K562 (cell line): ENCODE data around the gene EML2. TPM values are rescaled to one million over a fixed set of nuclear protein-coding genes. Genes with fewer than 3 reads are reported as not detected.

Source experiments
- ATAC-seq: fragments of 200-7000 bp; cut with Tn5 transposase; 3 replicates; pipeline ENCODE4 v1.9.1; 2020; ENCODE audit warnings: moderate library complexity
- BruUV-seq: library from RNA; stranded (reverse); fragments of 400-500 nt; replicated peaks from 2 replicates; lab custom pipeline; 2021; lab: Mats Ljungman, UMichigan
- CTCF ChIA-PET: fragments of 300-600 bp; formaldehyde crosslinking; extraction: SDS; loops from one replicate; lab custom pipeline; 2021; ENCODE audit warnings: low intra/inter-chr PET ratio; lab: Yijun Ruan, JAX
- POLR2A ChIA-PET: fragments of 300-600, 350-650 bp; sonication (Branson Sonifier 250); formaldehyde crosslinking; extraction: SDS; loops from one replicate; lab custom pipeline; 2021; ENCODE audit warnings: antibody characterized with exemption, inconsistent platforms; lab: Yijun Ruan, JAX
- DNase-seq, 4 experiments: peaks; one replicate each; pipeline versions ENCODE4 v3.0.0 to v3.0.0-alpha.2; 2011 to 2018; ENCODE audit warnings: low spot score in 3 of 4, mixed read lengths in 3 of 4; ENCODE audit errors: extremely low read depth in 1 of 4
- FAIRE-seq: peaks from 2 replicates; lab custom pipeline; 2011; peaks lifted over from hg19 to GRCh38; lab: Jason Lieb, UNC
- H2AFZ ChIP-seq: 2 replicates; pipeline ENCODE4 v1.6.0; 2011; ENCODE audit warnings: low read depth, low read length, control low read depth, inconsistent platforms
- H3K27ac ChIP-seq: fragments of 200-600 bp; 3 replicates; pipeline ENCODE4 v1.8.0; 2011; ENCODE audit warnings: low read depth, mild to moderate bottlenecking, control low read depth, inconsistent platforms, low read length, moderate library complexity, mixed read lengths; ENCODE audit errors: extremely low read depth
- H3K27me3 ChIP-seq, 2 experiments: fragments of 300-600 bp in 1 of 2; 2 replicates in 1 of 2; 3 replicates in 1 of 2; pipeline versions ENCODE4 v1.6.0 to v1.8.0; 2011; ENCODE audit warnings: inconsistent platforms in 2 of 2, low read length in 2 of 2, mild to moderate bottlenecking in 1 of 2, mixed read lengths in 1 of 2, moderate library complexity in 1 of 2; ENCODE audit not compliant: control insufficient read depth in 2 of 2, insufficient read depth in 2 of 2
- H3K36me3 ChIP-seq: fragments of 300-600 bp; 3 replicates; pipeline ENCODE4 v1.8.0; 2011; ENCODE audit warnings: mild to moderate bottlenecking, low read length, inconsistent platforms; ENCODE audit not compliant: control insufficient read depth, insufficient read depth
- H3K4me1 ChIP-seq, 2 experiments: fragments of 200-600 bp in 1 of 2; replicated peaks in 1 of 2; 2 replicates in 1 of 2; 3 replicates in 1 of 2; pipeline versions ENCODE4 v1.5.1 to v1.8.0; 2011; ENCODE audit warnings: inconsistent platforms in 2 of 2, low read length in 2 of 2, mild to moderate bottlenecking in 1 of 2, mixed read lengths in 1 of 2, moderate library complexity in 1 of 2; ENCODE audit not compliant: control insufficient read depth in 2 of 2, insufficient read depth in 2 of 2
- H3K4me2 ChIP-seq: 2 replicates; pipeline ENCODE4 v1.6.1; 2011; ENCODE audit warnings: low read length, control low read depth, inconsistent platforms, mixed read lengths; ENCODE audit not compliant: insufficient read depth
- H3K4me3 ChIP-seq: fragments of 200-600 bp; sonication (generic), shearing (Covaris generic); 2 replicates; pipeline ENCODE4 v1.5.1; 2016; ENCODE audit warnings: control low read depth, inconsistent platforms
- H3K79me2 ChIP-seq: fragments of 200-600 bp; 3 replicates; pipeline ENCODE4 v1.8.0; 2011; ENCODE audit warnings: low read length, inconsistent platforms; ENCODE audit not compliant: control insufficient read depth, insufficient read depth
- H3K9ac ChIP-seq, 2 experiments: 2 replicates each; pipeline versions ENCODE4 v1.6.0 to v1.6.1; 2011; ENCODE audit warnings: low read depth in 2 of 2, low read length in 2 of 2, control low read depth in 1 of 2, inconsistent platforms in 1 of 2, mild to moderate bottlenecking in 1 of 2, mixed read lengths in 1 of 2; ENCODE audit not compliant: insufficient read depth in 1 of 2
- H3K9me1 ChIP-seq: one replicate; pipeline ENCODE4 v1.6.0; 2011; ENCODE audit warnings: inconsistent platforms, mild to moderate bottlenecking, low read length, moderate library complexity; ENCODE audit not compliant: control insufficient read depth, insufficient read depth
- H3K9me3 ChIP-seq: replicated peaks from 2 replicates; pipeline ENCODE4 v1.5.1; 2011; ENCODE audit warnings: low read depth, low read length, inconsistent platforms; ENCODE audit not compliant: control insufficient read depth, insufficient read depth
- H4K20me1 ChIP-seq: replicated peaks from 2 replicates; pipeline ENCODE4 v1.6.1; 2011; ENCODE audit warnings: low read length, inconsistent platforms, mixed read lengths; ENCODE audit not compliant: control insufficient read depth, insufficient read depth
- ARID2 ChIP-seq: fragments of 450-650 bp; IDR thresholded peaks from 2 replicates; pipeline ENCODE4 v1.6.1; 2017; ENCODE audit warnings: antibody characterized with exemption, mild to moderate bottlenecking
- ARID4B ChIP-seq: sonication (generic); formaldehyde crosslinking; IDR thresholded peaks from 2 replicates; pipeline ENCODE4 v1.8.0; 2022; ENCODE audit warnings: mild to moderate bottlenecking, missing genetic modification reagents
- BRCA1 ChIP-seq, 2 experiments: fragments of 450-650 bp in 1 of 2; sonication (generic) in 1 of 2; formaldehyde crosslinking in 1 of 2; IDR thresholded peaks; 2 replicates each; pipeline versions ENCODE4 v1.5.0 to v1.6.1; 2017 to 2020; ENCODE audit warnings: mild to moderate bottlenecking in 1 of 2, missing genetic modification reagents in 1 of 2
- E2F3 ChIP-seq: fragments of 250-450 bp; sonication (Bioruptor Pico); IDR thresholded peaks from 2 replicates; pipeline ENCODE4 v1.4.0; 2020; ENCODE audit warnings: mild to moderate bottlenecking
- HDGF ChIP-seq: fragments of 450-650 bp; IDR thresholded peaks from 2 replicates; pipeline ENCODE4 v1.6.1; 2016
- HNRNPUL1 ChIP-seq: fragments of 200-400 bp; formaldehyde crosslinking; IDR thresholded peaks from 2 replicates; pipeline ENCODE4 v1.6.1; 2017; ENCODE audit warnings: low read length
- PKNOX1 ChIP-seq: fragments of 450-650 bp; IDR thresholded peaks from 2 replicates; pipeline ENCODE4 v1.6.1; 2016
- SMARCA4 ChIP-seq: fragments of 450-650 bp; IDR thresholded peaks from 2 replicates; pipeline ENCODE4 v1.6.1; 2016
- TCF3 ChIP-seq: sonication (generic); formaldehyde crosslinking; IDR thresholded peaks from 2 replicates; pipeline ENCODE4 v1.4.0; 2020; ENCODE audit warnings: mild to moderate bottlenecking, missing genetic modification reagents
- ZBTB7A ChIP-seq: IDR thresholded peaks from 2 replicates; pipeline ENCODE4 v1.6.1; 2011; ENCODE audit warnings: low read depth, mild to moderate bottlenecking, low read length, moderate library complexity, borderline replicate concordance; ENCODE audit not compliant: control insufficient read depth
- ZNF121 ChIP-seq: sonication (generic); formaldehyde crosslinking; conservative IDR thresholded peaks from 2 replicates; pipeline ENCODE4 v1.8.0; 2022; ENCODE audit warnings: missing genetic modification reagents
- WGBS: fragments of 100-300 bp; shearing (Covaris generic); methylation state at CpG from one replicate; pipeline ENCODE4 v1.1.6; 2016; ENCODE audit warnings: low coverage, mixed read lengths; ENCODE audit not compliant: insufficient coverage; ENCODE audit errors: missing lambda C conversion rate; 5-methylcytosine and 5-hydroxymethylcytosine counted together
- in situ Hi-C: fragments of 300-500 bp; cut with MboI; formaldehyde crosslinking; loops from 4 replicates; pipeline ENCODE4 v1.15.0; 2018; ENCODE audit warnings: inconsistent platforms, mixed read lengths
- intact Hi-C: fragments of 100-400 bp; cut with micrococcal nuclease; formaldehyde crosslinking; loops from 2 replicates; pipeline ENCODE4 v1.14.2; 2022
- polyA plus RNA-seq, 8 experiments: library from polyadenylated mRNA; depleted of rRNA in 4 of 8; stranded (reverse) in 5 of 8; unstranded in 3 of 8; fragments of >200 nt; fragmentation: Nextera tagmentation in 2 of 8; fragmentation: Illumina TruSeq in 1 of 8; extraction: Ambion mirVana in 2 of 8; extraction: Trizol in 1 of 8; gene quantifications; 2 replicates each; pipeline versions ENCODE4 v1.2.1 to v1.2.3, GENCODE V29; 2011 to 2014; ENCODE audit warnings: inconsistent platforms in 1 of 8, missing spikeins in 1 of 8
- total RNA-seq, 7 experiments: library from RNA; depleted of rRNA in 6 of 7; stranded (reverse); fragments of >200 nt in 6 of 7; fragmentation: Illumina TruSeq in 2 of 7; extraction: Trizol in 2 of 7; gene quantifications; 2 replicates each; pipeline versions ENCODE4 v1.2.1 to v1.2.3, GENCODE V29; 2011 to 2021; ENCODE audit warnings: low replicate concordance in 1 of 7

EML2 gene
- total and polyA plus RNA-seq, 9 of the 15 experiments (the other 6 are each of a cell fraction or from before 2014, with no cell fraction given): 2.6 to 69.6 (median 24.8) TPM

DNA sequence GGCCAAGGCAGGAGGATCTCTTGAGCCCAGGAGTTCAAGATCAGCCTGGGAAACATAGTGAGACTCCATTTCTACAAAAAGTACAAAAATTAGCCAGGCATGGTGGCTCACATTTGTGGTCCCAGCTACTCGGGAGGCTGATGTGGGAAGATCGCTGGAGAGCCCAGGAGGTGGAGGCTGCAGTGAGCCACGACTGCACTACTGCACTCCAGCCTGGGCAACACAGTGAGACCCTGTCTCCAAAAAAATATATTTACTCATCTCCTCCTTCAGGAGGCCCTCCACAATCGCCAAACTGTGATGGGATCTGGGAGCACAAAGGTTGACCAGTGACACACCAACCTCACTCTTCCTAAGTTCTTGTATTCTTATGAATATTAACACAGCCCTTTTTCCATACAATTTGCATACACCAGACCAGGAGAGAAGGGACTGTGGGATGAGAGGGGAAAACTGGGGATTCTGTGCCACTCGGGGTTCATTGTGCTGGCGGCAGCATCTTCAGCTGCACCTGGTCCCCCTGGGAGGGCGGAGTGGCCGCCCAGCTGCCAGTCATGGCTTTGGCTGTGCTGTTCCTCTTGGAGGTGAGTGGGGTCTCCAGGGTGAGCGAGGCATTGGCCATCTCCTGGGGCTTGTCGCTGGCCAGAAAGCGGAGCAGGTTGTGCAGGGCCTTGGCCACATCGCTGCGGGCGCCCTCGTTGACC is 48.7 kb downstream of the EML2 start:
- TF ChIP-seq HNRNPUL1: no peak
- 0 out of 2 replicates have a peak, but pooled peaks have one; percentile 5 for TF ChIP-seq ARID4B (CRISPR knock-in tag)
- no peak for TF ChIP-seq SMARCA4
- TF ChIP-seq ZBTB7A: 0 out of 2 replicates have a peak, but pooled peaks have one; percentile 14
- no peak for TF ChIP-seq E2F3 (CRISPR knock-in tag)
- no peak for TF ChIP-seq HDGF
- peak; percentile 91 for TF ChIP-seq ZNF121
- no peak for TF ChIP-seq ARID2
- TF ChIP-seq PKNOX1: peak; percentile 64
- no peak for TF ChIP-seq TCF3 (CRISPR knock-in tag)
- no peak for TF ChIP-seq BRCA1 (IDR thresholded peaks at IDR 0.05)
- no peak for TF ChIP-seq BRCA1 (CRISPR knock-in tag; IDR thresholded peaks at IDR 0.05)
- no TSS peak for BruUV-seq
- Histone ChIP-seq H3K9ac (peak overlapping the region in 1 of 2 experiments; percentile 75; a peak in 2 of 4 replicates), H3K9me3 (no peaks in the 10 kb centered on the region), H3K27ac (no peak overlapping the region), H3K4me1 (peaks cover 22 to 23% of the 10 kb centered on the region in 2 experiments), H3K4me2 (peak overlapping the region; percentile 69), H3K4me3 (no peak overlapping the region), H3K36me3 (no peaks in the 10 kb centered on the region), H3K9me1 (no peaks in the 10 kb centered on the region), H3K27me3 (no peaks in the 10 kb centered on the region), H2AFZ (peak overlapping the region; percentile 90), H4K20me1 (no peaks in the 10 kb centered on the region), H3K79me2 (no peaks in the 10 kb centered on the region)
- no peak for FAIRE-seq
- peak in 1 of 4 experiments; percentile 30 for DNase-seq
- intact Hi-C loops (loop anchor here (1.0 to 2.0 kb wide), 2 partner anchors 53 to 90 kb away; no protein-coding TSS in a partner anchor), in situ Hi-C loops (no loop called here)
- peak; percentile 49 for ATAC-seq
- ChIA-PET CTCF (interaction anchor here (2.4 kb wide), 1 partner anchor 52 kb away, joined by 25 read pairs; no protein-coding TSS in a partner anchor), POLR2A (interaction anchor here (0.6 to 1.7 kb wide), 2 partner anchors 48 to 52 kb away, joined by 4 to 9 read pairs; no protein-coding TSS in a partner anchor)
- WGBS: 12% methylated on average over 15 of the region's 15 CpGs
